CD4-positive, alpha-beta T cell treated with Interleukin-4 for 4 hours (primary cell): ENCODE results near the gene FERMT2.

Experiments used
- DNase-seq: peaks from one replicate; pipeline ENCODE4 v3.0.0-alpha.2; 2020

Gene FERMT2

GRCh38 chr14:52861403-52861802 lies 89.4 kb downstream of the FERMT2 start:
- no peak for DNase-seq

GRCh38 chr14:52860910-52861309 lies 89.9 kb downstream of the FERMT2 start:
- no peak for DNase-seq

GRCh38 chr14:52860209-52860608 lies 90.6 kb downstream of the FERMT2 start:
- DNase-seq = no peak

- DNase-seq = no peak
Measured at GRCh38 chr14:52856139-52856538, 94.7 kb downstream of the FERMT2 start.

- DNase-seq = no peak
Measured at GRCh38 chr14:52853522-52853854, 97.4 kb downstream of the FERMT2 start.

GRCh38 chr14:52852810-52853521 lies 97.9 kb downstream of the FERMT2 start:
- no peak for DNase-seq

- DNase-seq = no peak
Measured at GRCh38 chr14:52850451-52850909, 100.4 kb downstream of the FERMT2 start.

GRCh38 chr14:52848626-52849025 lies 102.2 kb downstream of the FERMT2 start:
- DNase-seq = no peak

GRCh38 chr14:52846591-52846990 lies 104.3 kb downstream of the FERMT2 start:
- DNase-seq = no peak

- DNase-seq = no peak
Measured at GRCh38 chr14:52845081-52845480, 105.8 kb downstream of the FERMT2 start.

GRCh38 chr14:52844262-52845060 lies 106.4 kb downstream of the FERMT2 start:
- DNase-seq = no peak

GRCh38 chr14:52840877-52841276 lies 110.0 kb downstream of the FERMT2 start:
- DNase-seq = no peak

- DNase-seq = no peak
Measured at GRCh38 chr14:52837451-52837850, 113.4 kb downstream of the FERMT2 start.

- no peak for DNase-seq
Measured at GRCh38 chr14:52836063-52836462, 114.8 kb downstream of the FERMT2 start.

GRCh38 chr14:52835122-52835903 lies 115.5 kb downstream of the FERMT2 start:
- DNase-seq = no peak

GRCh38 chr14:52834440-52834842 lies 116.4 kb downstream of the FERMT2 start:
- DNase-seq = no peak

GRCh38 chr14:52833891-52834290 lies 117.0 kb downstream of the FERMT2 start:
- no peak for DNase-seq

- DNase-seq = no peak
Measured at GRCh38 chr14:52829527-52830185, 121.2 kb downstream of the FERMT2 start.

GRCh38 chr14:52827426-52827825 lies 123.4 kb downstream of the FERMT2 start:
- no peak for DNase-seq

- DNase-seq = no peak
Measured at GRCh38 chr14:52825085-52825484, 125.8 kb downstream of the FERMT2 start.

- DNase-seq = no peak
Measured at GRCh38 chr14:52824462-52824861, 126.4 kb downstream of the FERMT2 start.

GRCh38 chr14:52821805-52822250 lies 129.0 kb downstream of the FERMT2 start:
- no peak for DNase-seq

- DNase-seq = no peak
Measured at GRCh38 chr14:52808101-52808500, 142.7 kb downstream of the FERMT2 start.
